Transverse colon (tissue), 4 donors: ENCODE results near the gene NLRC5. TPM values are rescaled to one million over a fixed set of nuclear protein-coding genes. Genes with fewer than 3 reads are reported as not detected.
"Not testable (repeated sequence)": the region's sequence is repeated elsewhere in the genome, so short reads cannot be mapped to it uniquely, and the experiment has no call there.

ENCODE experiments used
- DNase-seq: peaks from one replicate; pipeline ENCODE4 v3.0.0-alpha.2; 2019
- H3K27ac ChIP-seq, 4 donors: fragments of 200-600 bp; sonication (generic); 2 replicates each; pipeline ENCODE4 v1.5.1; 2016 to 2018; ENCODE audit warnings: inconsistent platforms in 4 of 4
- H3K27me3 ChIP-seq: fragments of 200-600 bp; sonication (generic); 2 replicates; pipeline ENCODE4 v1.5.1; 2017; ENCODE audit warnings: inconsistent platforms
- H3K36me3 ChIP-seq, 4 donors: fragments of 200-600 bp; sonication (generic); 2 replicates each; pipeline ENCODE4 v1.5.1; 2017 to 2019; ENCODE audit warnings: inconsistent platforms in 4 of 4
- H3K4me1 ChIP-seq, 4 donors: fragments of 200-600 bp; sonication (generic); 2 replicates each; pipeline ENCODE4 v1.5.1; 2017 to 2020; ENCODE audit warnings: inconsistent platforms in 4 of 4
- H3K4me3 ChIP-seq, 4 donors: fragments of 200-600 bp; sonication (generic); 1 replicate in 1 of 4; 2 replicates in 3 of 4; pipeline versions ENCODE4 v1.5.1 to v1.6.1; 2017 to 2019; ENCODE audit warnings: inconsistent platforms in 4 of 4
- H3K9me3 ChIP-seq, 2 donors: fragments of 200-600 bp; sonication (generic); 2 replicates each; pipeline ENCODE4 v1.5.1; 2017 to 2019; ENCODE audit warnings: inconsistent platforms in 2 of 2
- EP300 ChIP-seq: sonication (generic); formaldehyde crosslinking; IDR thresholded peaks from one replicate; pipeline ENCODE4 v1.6.1; 2017; ENCODE audit warnings: antibody characterized with exemption, low read depth
- POLR2A ChIP-seq: fragments of 450-650 bp; IDR thresholded peaks from one replicate; pipeline ENCODE4 v1.6.1; 2016; ENCODE audit warnings: antibody characterized with exemption, mild to moderate bottlenecking, moderate library complexity
- POLR2AphosphoS5 ChIP-seq, 3 donors: sonication (generic); formaldehyde crosslinking; IDR thresholded peaks; one replicate each; pipeline ENCODE4 v1.6.1; 2016; ENCODE audit warnings: antibody characterized with exemption in 3 of 3
- WGBS, 2 donors: methylation state at CpG; one replicate each; pipeline ENCODE4 v1.1.5; 2018; ENCODE audit warnings: low coverage in 1 of 2; 5-methylcytosine and 5-hydroxymethylcytosine counted together
- in situ Hi-C, 4 donors: fragments of 200-750 bp; cut with MboI; loops; one replicate each; pipeline versions ENCODE4 v1.15.0 to v1.15.1; 2017; ENCODE audit warnings: low sequenced_read_pairs in 3 of 4, low pct_ligation_motif_present in 1 of 4, low pct_unique_long_range_greater_than_20kb in 1 of 4
- intact Hi-C: fragments of 100-400 bp; cut with DNase I; formaldehyde crosslinking; loops from one replicate; pipeline ENCODE4 v1.15.1; 2023; ENCODE audit warnings: low total_unique reads
- total RNA-seq, 4 donors: library from RNA; depleted of rRNA; stranded (reverse); fragments of >200 nt; gene quantifications; one replicate each; pipeline ENCODE4 v1.1.0, GENCODE V29; 2016
- TF ChIP-seq, protein P1 (sequence below), 5 experiments: fragments of 200-600 bp in 3 of 5; fragments of 450-650 bp in 2 of 5; sonication (generic) in 3 of 5; IDR thresholded peaks; 1 replicate in 2 of 5; 2 replicates in 3 of 5; pipeline ENCODE4 v1.5.1; 2016 to 2017; ENCODE audit warnings: antibody characterized with exemption in 5 of 5, inconsistent platforms in 3 of 5, mild to moderate bottlenecking in 2 of 5, moderate library complexity in 1 of 5

NLRC5 gene
- total RNA-seq, 4 donors from 2014 or later, result 59.4 to 171 (median 73.6) TPM

DNA sequence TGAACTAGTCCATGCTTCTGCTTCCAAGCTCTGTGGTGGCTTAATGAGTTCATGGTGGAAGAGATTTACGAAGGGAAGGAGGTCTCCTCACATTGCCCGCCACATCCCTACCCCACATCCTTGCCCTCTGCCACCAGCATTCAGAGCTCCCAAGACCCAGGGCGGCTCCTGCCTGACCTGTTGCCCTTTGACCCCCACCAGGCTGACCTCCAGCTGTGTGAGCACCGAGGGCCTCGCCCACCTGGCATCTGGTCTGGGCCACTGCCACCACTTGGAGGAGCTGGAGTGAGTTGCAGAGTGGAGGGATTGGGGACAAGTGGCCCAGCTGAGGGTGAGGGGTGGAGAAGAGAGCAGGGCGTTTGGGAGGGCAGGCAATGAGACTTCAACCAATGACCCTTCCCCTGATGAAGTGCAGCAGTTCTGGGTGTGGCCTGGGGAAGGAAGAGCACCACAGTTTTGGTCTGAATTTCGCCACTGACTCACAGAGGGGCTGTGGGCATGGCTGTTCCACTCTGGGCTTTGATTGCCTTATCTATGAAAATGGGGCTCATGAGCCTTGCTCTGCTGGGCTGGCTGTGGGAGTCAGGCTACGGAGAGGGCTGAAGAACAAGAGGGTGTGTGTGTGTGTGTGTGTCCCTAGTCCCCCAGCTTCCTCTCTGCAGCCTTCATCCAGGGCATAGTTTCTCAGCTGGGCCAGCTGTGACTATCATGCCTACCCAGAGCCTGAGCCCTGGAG, 80.4 kb downstream of the NLRC5 start:
- intact Hi-C loops, result loop anchor here (1.0 kb wide), 1 partner anchor 29 kb away; no protein-coding TSS in a partner anchor

DNA sequence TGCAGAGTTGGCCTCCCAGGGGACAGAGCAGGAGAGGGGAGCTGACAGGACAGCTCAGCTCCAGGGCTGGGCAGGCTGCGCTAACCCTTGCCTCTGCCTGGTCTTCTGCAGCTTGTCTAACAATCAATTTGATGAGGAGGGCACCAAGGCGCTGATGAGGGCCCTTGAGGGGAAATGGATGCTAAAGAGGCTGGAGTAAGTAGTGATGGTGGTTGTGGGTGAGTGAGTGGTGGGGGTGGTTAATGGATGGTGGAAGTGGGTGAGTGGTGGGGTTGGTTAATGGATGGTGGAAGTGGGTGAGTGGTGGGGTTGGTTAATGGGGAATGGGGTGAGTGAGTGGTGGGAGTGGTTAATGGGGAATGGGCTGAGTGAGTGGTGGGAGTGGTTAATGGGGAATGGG, 81.1 kb downstream of the NLRC5 start:
- Histone ChIP-seq H3K27me3 (no peaks in the 10 kb centered on the region), H3K36me3 (peaks cover 0 to 5% (median 0%) of the 10 kb centered on the region in 4 donors), H3K27ac (no peak overlapping the region), H3K4me1 (no peaks in the 10 kb centered on the region), H3K9me3 (no peaks in the 10 kb centered on the region), H3K4me3 (no peak overlapping the region)
- TF ChIP-seq, protein P1, sequence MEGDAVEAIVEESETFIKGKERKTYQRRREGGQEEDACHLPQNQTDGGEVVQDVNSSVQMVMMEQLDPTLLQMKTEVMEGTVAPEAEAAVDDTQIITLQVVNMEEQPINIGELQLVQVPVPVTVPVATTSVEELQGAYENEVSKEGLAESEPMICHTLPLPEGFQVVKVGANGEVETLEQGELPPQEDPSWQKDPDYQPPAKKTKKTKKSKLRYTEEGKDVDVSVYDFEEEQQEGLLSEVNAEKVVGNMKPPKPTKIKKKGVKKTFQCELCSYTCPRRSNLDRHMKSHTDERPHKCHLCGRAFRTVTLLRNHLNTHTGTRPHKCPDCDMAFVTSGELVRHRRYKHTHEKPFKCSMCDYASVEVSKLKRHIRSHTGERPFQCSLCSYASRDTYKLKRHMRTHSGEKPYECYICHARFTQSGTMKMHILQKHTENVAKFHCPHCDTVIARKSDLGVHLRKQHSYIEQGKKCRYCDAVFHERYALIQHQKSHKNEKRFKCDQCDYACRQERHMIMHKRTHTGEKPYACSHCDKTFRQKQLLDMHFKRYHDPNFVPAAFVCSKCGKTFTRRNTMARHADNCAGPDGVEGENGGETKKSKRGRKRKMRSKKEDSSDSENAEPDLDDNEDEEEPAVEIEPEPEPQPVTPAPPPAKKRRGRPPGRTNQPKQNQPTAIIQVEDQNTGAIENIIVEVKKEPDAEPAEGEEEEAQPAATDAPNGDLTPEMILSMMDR (IDR thresholded peaks at IDR 0.05), result no peak
- TF ChIP-seq POLR2AphosphoS5 (IDR thresholded peaks at IDR 0.05) (no peak), POLR2A (no peak), EP300 (no peak)
- in situ Hi-C loops (loop anchor here in 1 of 4 donors (25.0 kb wide), 1 partner anchor 208 kb away; the partner anchor contains the start of gene SLC12A3), intact Hi-C loops (no loop called here)
- no peak for DNase-seq
- WGBS, 2 donors, result 89% methylated on average over 2 of the region's 2 CpGs; no CpG with 5 or more reads in 1 of the 2 donors

More for the DNA sequence above, 80.4 kb downstream of the NLRC5 start:
- TF ChIP-seq POLR2A (no peak), POLR2AphosphoS5 (IDR thresholded peaks at IDR 0.05) (no peak), EP300 (no peak)
- TF ChIP-seq, protein P1 (IDR thresholded peaks at IDR 0.05), result no peak
- no peak overlapping the region for H3K4me3 ChIP-seq
- no peak for DNase-seq
- peaks cover 0 to 5% (median 0%) of the 10 kb centered on the region in 4 donors for H3K36me3 ChIP-seq
- WGBS, 2 donors, result 83 to 100% methylated on average over 1 to 8 of the region's 8 CpGs
- in situ Hi-C loops, result loop anchor here in 1 of 4 donors (25.0 kb wide), 1 partner anchor 208 kb away; the partner anchor contains the start of gene SLC12A3
- H3K9me3 ChIP-seq, result no peaks in the 10 kb centered on the region
- no peaks in the 10 kb centered on the region for H3K27me3 ChIP-seq
- H3K4me1 ChIP-seq, result no peaks in the 10 kb centered on the region
- no peak overlapping the region for H3K27ac ChIP-seq

DNA sequence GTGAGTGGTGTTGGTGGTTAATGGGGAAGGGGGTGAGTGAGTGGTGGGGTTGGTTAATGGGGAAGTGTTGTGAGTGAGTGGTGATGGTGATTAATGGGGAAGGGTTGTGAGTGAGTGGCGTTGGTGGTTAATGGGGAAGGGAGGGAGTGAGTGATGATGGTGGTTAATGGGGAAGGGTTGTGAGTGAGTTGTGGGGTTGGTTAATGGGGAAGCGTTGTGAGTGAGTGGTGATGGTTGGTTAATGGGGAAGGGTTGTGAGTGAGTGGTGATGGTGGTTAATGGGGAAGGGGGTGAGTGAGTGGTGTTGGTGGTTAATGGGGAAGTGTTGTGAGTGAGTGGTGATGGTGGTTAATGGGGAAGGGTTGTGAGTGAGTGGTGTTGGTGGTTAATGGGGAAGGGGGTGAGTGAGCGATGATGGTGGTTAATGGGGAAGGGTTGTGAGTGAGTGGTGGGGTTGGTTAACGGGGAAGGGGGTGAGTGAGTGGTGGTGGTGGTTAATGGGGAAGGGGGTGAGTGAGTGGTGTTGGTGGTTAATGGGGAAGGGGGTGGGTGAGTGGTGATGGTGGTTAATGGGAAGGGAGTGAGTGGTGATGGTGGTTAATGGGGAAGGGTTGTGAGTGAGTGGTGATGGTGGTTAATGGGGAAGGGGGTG, 81.8 kb downstream of the NLRC5 start:
- in situ Hi-C loops, result loop anchor here in 1 of 4 donors (25.0 kb wide), 1 partner anchor 209 kb away; the partner anchor contains the start of gene SLC12A3
- H3K27ac ChIP-seq, H3K4me1 ChIP-seq, H3K9me3 ChIP-seq, H3K36me3 ChIP-seq, H3K27me3 ChIP-seq, DNase-seq, intact Hi-C loops, H3K4me3 ChIP-seq: not testable (repeated sequence)
- WGBS, 2 donors, result 73 to 75% methylated on average over 3 to 4 of the region's 4 CpGs

DNA sequence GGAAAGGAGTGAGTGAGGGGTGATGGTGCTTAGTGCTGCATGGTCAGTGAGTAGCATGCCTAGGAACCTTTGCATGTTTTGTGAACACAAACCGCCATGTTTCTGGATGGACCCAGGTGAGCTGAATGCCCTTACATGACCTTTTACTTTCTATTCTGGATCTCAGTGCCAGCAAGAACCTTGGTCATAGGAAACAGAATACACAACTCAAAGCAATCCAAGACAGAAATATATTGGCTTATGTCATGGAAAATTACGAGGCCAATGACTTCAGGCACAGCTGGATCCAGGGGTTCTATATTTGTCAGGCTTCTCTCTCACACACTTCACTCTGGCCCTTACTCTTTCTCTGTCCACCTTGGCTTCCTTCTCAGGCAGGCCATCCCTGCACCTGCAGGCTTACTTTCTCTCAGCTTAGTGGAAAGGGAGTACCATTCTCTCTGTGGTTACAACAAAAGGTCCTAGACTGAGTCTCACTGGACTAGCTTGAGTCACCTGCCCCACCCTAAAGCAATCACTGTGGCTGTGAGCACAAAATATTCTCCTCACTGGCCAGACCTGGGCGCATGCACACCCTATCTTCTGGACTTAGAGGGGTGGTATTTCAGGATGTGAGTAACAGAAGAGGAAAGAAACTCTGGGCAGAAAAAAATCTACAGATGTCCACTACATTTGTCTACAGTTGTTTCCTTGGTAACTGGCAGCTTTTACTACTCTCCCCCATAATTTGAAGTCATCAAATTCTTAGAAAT, 82.7 kb downstream of the NLRC5 start:
- no peak overlapping the region for H3K27ac ChIP-seq
- H3K4me3 ChIP-seq, result no peak overlapping the region
- no peaks in the 10 kb centered on the region for H3K9me3 ChIP-seq
- no peaks in the 10 kb centered on the region for H3K4me1 ChIP-seq
- TF ChIP-seq POLR2A (no peak), POLR2AphosphoS5 (IDR thresholded peaks at IDR 0.05) (no peak), EP300 (no peak)
- TF ChIP-seq, protein P1 (IDR thresholded peaks at IDR 0.05), result no peak
- peaks cover 0 to 5% (median 0%) of the 10 kb centered on the region in 4 donors for H3K36me3 ChIP-seq
- intact Hi-C loops, result no loop called here
- DNase-seq, result no peak
- WGBS, 2 donors, result 86 to 89% methylated on average over 3 of the region's 3 CpGs
- in situ Hi-C loops, result loop anchor here in 1 of 4 donors (25.0 kb wide), 1 partner anchor 210 kb away; the partner anchor contains the start of gene SLC12A3
- H3K27me3 ChIP-seq, result no peaks in the 10 kb centered on the region
